Measurements from ENCODE around the gene CDX1.

- no peak for TF ChIP-seq CTCF (IDR thresholded peaks at IDR 0.05; ENCODE audit: insufficient read depth, low read length, poor library complexity, severe bottlenecking)
- no peak for TF ChIP-seq EZH2phosphoT487 (conservative IDR thresholded peaks at IDR 0.05; ENCODE audit: low read length)
Measured at GRCh38 chr5:150175536-150175935, 9.0 kb downstream of the CDX1 start.

Data from SU-DHL-6 (cell line).